Upper lobe of left lung (tissue), 4 donors: ENCODE results near the gene CBX5.
"Not testable (repeated sequence)": the region's sequence is repeated elsewhere in the genome, so short reads cannot be mapped to it uniquely, and the experiment has no call there.

Experiments
- CTCF ChIP-seq, 6 experiments: fragments of 450-650 bp in 4 of 6; fragments of 200-600 bp in 2 of 6; sonication (generic) in 2 of 6; IDR thresholded peaks; one replicate each; pipeline ENCODE4 v1.5.1; 2016 to 2019; ENCODE audit warnings: antibody characterized with exemption in 6 of 6
- EP300 ChIP-seq, 4 donors: sonication (generic); formaldehyde crosslinking; IDR thresholded peaks; one replicate each; pipeline ENCODE4 v1.5.1; 2017; ENCODE audit warnings: antibody characterized with exemption in 4 of 4, control low read depth in 2 of 4
- POLR2A ChIP-seq, 4 donors: fragments of 450-650 bp; IDR thresholded peaks; one replicate each; pipeline ENCODE4 v1.5.1; 2016 to 2017; ENCODE audit warnings: antibody characterized with exemption in 4 of 4, mild to moderate bottlenecking in 2 of 4

- not testable (repeated sequence) for TF ChIP-seq EP300, CTCF, POLR2A (IDR thresholded peaks at IDR 0.05)
These were observed 32.4 kb upstream of the CBX5 start for GRCh38 chr12:54312309-54312708.
